Retinal pigment epithelial cell (primary cell): ENCODE results near the gene KIAA0513.
A peak's percentile ranks its signal among the peaks of the same experiment; 100 is the strongest.

ENCODE experiments used
- DNase-seq: peaks from one replicate; pipeline ENCODE4 v3.0.0-alpha.2; 2010; ENCODE audit warnings: low read depth
- H3K4me3 ChIP-seq: 2 replicates; pipeline ENCODE4 v1.5.1; 2011; ENCODE audit warnings: mild to moderate bottlenecking, low read length, control low read depth, moderate library complexity
- CTCF ChIP-seq: conservative IDR thresholded peaks from 2 replicates; pipeline ENCODE4 v1.5.1; 2011; ENCODE audit warnings: low read depth, low read length, control low read depth, inconsistent platforms

The KIAA0513 gene

GRCh38 chr16:85027349-85027957 lies at the start of gene KIAA0513:
KIAA0513 (plus strand) TSS chr16:85027795; CDS start chr16:85067072, 39,277 bp downstream.
- peak; percentile 42 for TF ChIP-seq CTCF

GRCh38 chr16:84979516-84979915 lies 48.1 kb upstream of the KIAA0513 start:
- no peak for DNase-seq
- no peak for TF ChIP-seq CTCF
- H3K4me3 ChIP-seq, result no peak overlapping the region

More at GRCh38 chr16:85027349-85027957, at the start of gene KIAA0513:
- peak; percentile 56 for DNase-seq
- H3K4me3 ChIP-seq, result peak within 1 kb of the TSS; percentile 80

- TF ChIP-seq CTCF, result peak; percentile 42
- no peak for DNase-seq
Measured at GRCh38 chr16:84982434-84982833, 45.2 kb upstream of the KIAA0513 start.

GRCh38 chr16:84985079-84986065 lies 42.2 kb upstream of the KIAA0513 start:
- DNase-seq, result peak; percentile 55
- TF ChIP-seq CTCF, result no peak
- H3K4me3 ChIP-seq, result no peak overlapping the region

More at GRCh38 chr16:84982434-84982833, 45.2 kb upstream of the KIAA0513 start:
- no peak overlapping the region for H3K4me3 ChIP-seq

- no peak for DNase-seq
- TF ChIP-seq CTCF, result no peak
- H3K4me3 ChIP-seq, result no peak overlapping the region
Measured at GRCh38 chr16:84986102-84986501, 41.5 kb upstream of the KIAA0513 start.

GRCh38 chr16:84986879-84987278 lies 40.7 kb upstream of the KIAA0513 start:
- no peak for TF ChIP-seq CTCF
- H3K4me3 ChIP-seq, result no peak overlapping the region
- no peak for DNase-seq
